HepG2 (cell line): Measurements from ENCODE around the gene SCARB2. TPM values are rescaled to one million over a fixed set of nuclear protein-coding genes. Genes with fewer than 3 reads are reported as not detected.

Experiments
- CENPX ChIP-seq: sonication (generic); formaldehyde crosslinking; IDR thresholded peaks from 2 replicates; pipeline ENCODE4 v1.9.0; 2021; ENCODE audit warnings: mild to moderate bottlenecking, missing genetic modification reagents, moderate library complexity
- CREB3 ChIP-seq: sonication (generic); formaldehyde crosslinking; IDR thresholded peaks from 2 replicates; pipeline ENCODE4 v1.5.0; 2020; ENCODE audit warnings: missing genetic modification reagents
- FOXM1 ChIP-seq: sonication (generic); formaldehyde crosslinking; IDR thresholded peaks from 2 replicates; pipeline ENCODE4 v1.5.0; 2020; ENCODE audit warnings: missing genetic modification reagents
- GLI4 ChIP-seq: sonication (generic); formaldehyde crosslinking; IDR thresholded peaks from 2 replicates; pipeline ENCODE4 v1.5.1; 2020; ENCODE audit warnings: missing genetic modification reagents, mild to moderate bottlenecking, moderate library complexity, borderline replicate concordance
- GPN1 ChIP-seq: sonication (generic); formaldehyde crosslinking; IDR thresholded peaks from 2 replicates; pipeline ENCODE4 v1.5.1; 2020; ENCODE audit warnings: missing genetic modification reagents, borderline replicate concordance
- IRF9 ChIP-seq: sonication (generic); formaldehyde crosslinking; IDR thresholded peaks from 2 replicates; pipeline ENCODE4 v1.8.0; 2022; ENCODE audit warnings: missing genetic modification reagents, mild to moderate bottlenecking, borderline replicate concordance
- KDM1A ChIP-seq: IDR thresholded peaks from 2 replicates; pipeline ENCODE4 v1.6.1; 2016; ENCODE audit warnings: missing compliant biosample characterization
- KLF11 ChIP-seq: IDR thresholded peaks from 2 replicates; pipeline ENCODE4 v1.6.1; 2016; ENCODE audit warnings: missing compliant biosample characterization
- KMT2B ChIP-seq: IDR thresholded peaks from 2 replicates; pipeline ENCODE4 v1.6.1; 2016; ENCODE audit warnings: missing genetic modification reagents, missing compliant biosample characterization
- MIER3 ChIP-seq: IDR thresholded peaks from 2 replicates; pipeline ENCODE4 v1.6.1; 2016; ENCODE audit warnings: missing compliant biosample characterization, borderline replicate concordance
- MXD1 ChIP-seq: sonication (generic); formaldehyde crosslinking; IDR thresholded peaks from 2 replicates; pipeline ENCODE4 v1.4.0; 2020; ENCODE audit warnings: mild to moderate bottlenecking, missing genetic modification reagents
- MYC ChIP-seq: sonication (generic); formaldehyde crosslinking; IDR thresholded peaks from 2 replicates; pipeline ENCODE4 v1.9.0; 2021; ENCODE audit warnings: missing genetic modification reagents, borderline replicate concordance
- NFE2L1 ChIP-seq: sonication (generic); formaldehyde crosslinking; IDR thresholded peaks from 2 replicates; pipeline ENCODE4 v1.4.0; 2020; ENCODE audit warnings: missing genetic modification reagents, mild to moderate bottlenecking, borderline replicate concordance
- RFX1 ChIP-seq: fragments of 450-650 bp; IDR thresholded peaks from 2 replicates; pipeline ENCODE4 v1.6.1; 2017
- TCF7L2 ChIP-seq: IDR thresholded peaks from 2 replicates; pipeline ENCODE4 v1.6.1; 2011; ENCODE audit warnings: mild to moderate bottlenecking, low read depth, low read length, moderate library complexity
- U2AF2 ChIP-seq: fragments of 200-400 bp; formaldehyde crosslinking; IDR thresholded peaks from 2 replicates; pipeline ENCODE4 v1.6.1; 2017; ENCODE audit warnings: low read depth, mild to moderate bottlenecking, low read length
- YY1 ChIP-seq: IDR thresholded peaks from 2 replicates; pipeline ENCODE4 v1.6.1; 2011; ENCODE audit warnings: low read length, low read depth, moderate library complexity, mild to moderate bottlenecking; ENCODE audit not compliant: insufficient read depth, insufficient replicate concordance
- ZBTB21 ChIP-seq: sonication (generic); formaldehyde crosslinking; IDR thresholded peaks from 2 replicates; pipeline ENCODE4 v1.4.0; 2020; ENCODE audit warnings: missing genetic modification reagents
- ZFP36 ChIP-seq: fragments of 150-350 bp; IDR thresholded peaks from 2 replicates; pipeline ENCODE4 v1.6.1; 2018; ENCODE audit warnings: borderline replicate concordance, low read length, low read depth; ENCODE audit not compliant: partially characterized antibody
- ZFP91 ChIP-seq: sonication (generic); formaldehyde crosslinking; IDR thresholded peaks from 2 replicates; pipeline ENCODE4 v1.9.0; 2022; ENCODE audit warnings: missing genetic modification reagents, mild to moderate bottlenecking, borderline replicate concordance
- ZNF225 ChIP-seq: sonication (generic); formaldehyde crosslinking; IDR thresholded peaks from 2 replicates; pipeline ENCODE4 v1.4.0; 2020; ENCODE audit warnings: mild to moderate bottlenecking, missing genetic modification reagents
- ZNF44 ChIP-seq: sonication (generic); formaldehyde crosslinking; IDR thresholded peaks from 2 replicates; pipeline ENCODE4 v1.5.1; 2020; ENCODE audit warnings: mild to moderate bottlenecking, missing genetic modification reagents
- ZNF607 ChIP-seq: sonication (generic); formaldehyde crosslinking; IDR thresholded peaks from 2 replicates; pipeline ENCODE4 v1.5.1; 2020; ENCODE audit warnings: missing genetic modification reagents, mild to moderate bottlenecking, borderline replicate concordance
- ZNF781 ChIP-seq: sonication (generic); formaldehyde crosslinking; IDR thresholded peaks from 2 replicates; pipeline ENCODE4 v1.5.1; 2020; ENCODE audit warnings: borderline replicate concordance, mild to moderate bottlenecking, missing genetic modification reagents; ENCODE audit errors: not compliant biosample characterization
- ZSCAN30 ChIP-seq: sonication (generic); formaldehyde crosslinking; IDR thresholded peaks from 2 replicates; pipeline ENCODE4 v1.5.0; 2020; ENCODE audit warnings: mild to moderate bottlenecking, missing genetic modification reagents
- polyA plus RNA-seq, 8 experiments: library from polyadenylated mRNA; depleted of rRNA in 3 of 8; stranded (reverse) in 7 of 8; unstranded in 1 of 8; fragments of >200 nt; fragmentation: Illumina TruSeq in 4 of 8; extraction: Trizol in 4 of 8; gene quantifications; 2 replicates each; pipeline versions ENCODE4 v1.2.1 to v1.2.3, GENCODE V29; 2011 to 2016; ENCODE audit warnings: low read depth in 4 of 8, missing spikeins in 1 of 8, mixed read lengths in 1 of 8; ENCODE audit not compliant: insufficient read depth in 1 of 8
- total RNA-seq, 5 experiments: library from RNA; depleted of rRNA; stranded (reverse); fragments of >200 nt; fragmentation: Illumina TruSeq; extraction: Trizol; gene quantifications; 2 replicates each; pipeline ENCODE4 v1.2.3, GENCODE V29; 2016; ENCODE audit warnings: low read depth in 1 of 5
- TF ChIP-seq, protein P1 (sequence below): fragments of 450-650 bp; IDR thresholded peaks from 2 replicates; pipeline ENCODE4 v1.6.1; 2017

Gene SCARB2
- total and polyA plus RNA-seq, 2 of the 13 experiments (the other 11 are each of a cell fraction or from before 2014, with no cell fraction given) = 40.6 to 43.4 TPM

- TF ChIP-seq KLF11 (CRISPR knock-in tag) (peak; percentile 46; the same call in 1 of the 2 replicates), ZBTB21 (CRISPR knock-in tag) (no peak; the same call in 1 of the 2 replicates), TCF7L2 (no peak), ZNF44 (CRISPR knock-in tag) (no peak), IRF9 (CRISPR knock-in tag) (peak; percentile 91), FOXM1 (CRISPR knock-in tag) (no peak), MIER3 (CRISPR knock-in tag) (peak; percentile 77), NFE2L1 (CRISPR knock-in tag) (no peak), CREB3 (CRISPR knock-in tag) (peak; percentile 89), ZNF781 (peak; percentile 88), KDM1A (CRISPR knock-in tag) (no peak), ZSCAN30 (CRISPR knock-in tag) (0 out of 2 replicates have a peak, but pooled peaks have one; percentile 77), ZFP36 (no peak), RFX1 (no peak), ZNF607 (0 out of 2 replicates have a peak, but pooled peaks have one; percentile 77), MYC (CRISPR knock-in tag) (peak; percentile 77), KMT2B (CRISPR knock-in tag) (peak; percentile 99), YY1 (peak; percentile 75), GLI4 (peak; percentile 55; the same call in 1 of the 2 replicates), ZFP91 (CRISPR knock-in tag) (peak; percentile 97), U2AF2 (no peak), ZNF225 (CRISPR knock-in tag) (peak; percentile 52; the same call in 1 of the 2 replicates), MXD1 (CRISPR knock-in tag) (peak; percentile 56; the same call in 1 of the 2 replicates), CENPX (CRISPR knock-in tag) (no peak), GPN1 (no peak)
- TF ChIP-seq, protein P1, sequence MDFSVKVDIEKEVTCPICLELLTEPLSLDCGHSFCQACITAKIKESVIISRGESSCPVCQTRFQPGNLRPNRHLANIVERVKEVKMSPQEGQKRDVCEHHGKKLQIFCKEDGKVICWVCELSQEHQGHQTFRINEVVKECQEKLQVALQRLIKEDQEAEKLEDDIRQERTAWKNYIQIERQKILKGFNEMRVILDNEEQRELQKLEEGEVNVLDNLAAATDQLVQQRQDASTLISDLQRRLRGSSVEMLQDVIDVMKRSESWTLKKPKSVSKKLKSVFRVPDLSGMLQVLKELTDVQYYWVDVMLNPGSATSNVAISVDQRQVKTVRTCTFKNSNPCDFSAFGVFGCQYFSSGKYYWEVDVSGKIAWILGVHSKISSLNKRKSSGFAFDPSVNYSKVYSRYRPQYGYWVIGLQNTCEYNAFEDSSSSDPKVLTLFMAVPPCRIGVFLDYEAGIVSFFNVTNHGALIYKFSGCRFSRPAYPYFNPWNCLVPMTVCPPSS = no peak
These were observed 65.3 kb downstream of the SCARB2 start, which contains the start of gene NUP54 (continued) for GRCh38 chr4:76148142-76148865.
